H4 (cell line): ENCODE measurements around the gene SAMMSON. TPM values are rescaled to one million over a fixed set of nuclear protein-coding genes. Genes with fewer than 3 reads are reported as not detected.

Source experiments
- DNase-seq: peaks from one replicate; pipeline ENCODE4 v3.0.0-alpha.2; 2015; ENCODE audit warnings: low spot score
- total RNA-seq: library from RNA; depleted of rRNA; stranded (reverse); fragments of >200 nt; shearing (Covaris generic); gene quantifications from 2 replicates; pipeline ENCODE4 v1.2.3, GENCODE V29; 2014

The SAMMSON gene
- total RNA-seq, 1 experiment from 2014 or later, result not detected

- DNase-seq, result no peak
These were observed 12.0 kb downstream of the SAMMSON start for GRCh38 chr3:70011582-70011981.

GRCh38 chr3:70020906-70021660, 21.6 kb downstream of the SAMMSON start:
- no peak for DNase-seq

DNA sequence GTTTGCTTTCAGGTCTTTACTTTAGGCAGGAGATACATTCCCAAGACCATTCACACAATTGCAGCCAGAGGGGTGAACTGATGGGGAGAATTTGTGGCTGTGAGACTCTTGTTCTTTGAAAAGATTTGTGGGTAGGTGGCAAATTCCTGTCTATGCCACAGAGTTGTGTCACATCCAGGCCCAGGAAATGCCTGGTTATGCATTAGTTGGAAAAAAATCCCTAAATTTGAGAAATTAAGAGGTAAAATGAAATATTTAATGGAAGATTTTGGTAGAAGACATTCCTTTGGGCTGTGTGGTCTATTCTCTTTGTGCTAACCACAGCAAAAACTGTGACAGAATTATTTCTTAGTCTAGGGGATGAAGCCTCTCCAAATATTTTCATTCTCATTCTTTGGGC, 28.8 kb downstream of the SAMMSON start:
- no peak for DNase-seq

DNA sequence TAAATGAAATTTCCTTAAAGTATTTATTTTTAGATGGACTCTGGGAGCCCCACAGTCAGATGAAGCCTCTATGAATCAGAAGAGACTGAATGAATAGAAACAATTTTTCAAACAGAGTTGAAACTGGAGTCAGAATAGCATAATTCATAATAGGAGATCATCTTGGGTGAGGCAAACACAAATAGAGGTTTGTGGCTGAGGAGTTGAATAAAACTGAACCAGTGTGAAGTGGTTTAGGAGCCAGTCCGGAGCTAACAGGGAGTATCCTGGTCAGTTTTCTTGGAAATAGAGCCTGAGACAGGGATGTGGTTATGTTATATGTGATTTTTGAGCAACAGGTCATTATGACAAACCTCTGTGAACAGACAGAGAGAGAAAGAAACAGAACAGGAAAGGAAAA, 39.2 kb downstream of the SAMMSON start:
- DNase-seq, result no peak

DNA sequence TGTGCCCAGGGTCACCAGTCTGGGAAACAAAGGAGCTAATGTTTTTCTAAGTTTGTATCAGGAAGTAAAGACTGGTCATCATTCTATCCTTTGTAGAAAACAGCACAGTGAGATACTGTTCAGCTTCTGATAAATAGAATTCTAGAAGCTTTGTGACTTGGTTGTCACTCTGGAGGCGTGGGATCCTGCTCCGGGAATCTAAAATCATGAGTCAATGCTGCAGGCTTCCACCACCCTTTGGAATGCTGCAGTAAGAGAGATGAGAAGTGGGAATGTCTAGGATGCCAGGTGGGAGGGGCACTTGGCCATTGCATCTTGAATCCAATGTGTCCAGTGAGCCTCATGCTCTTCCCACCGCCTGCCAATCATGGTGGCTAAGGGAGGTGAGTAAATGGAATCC, 40.9 kb downstream of the SAMMSON start:
- no peak for DNase-seq

DNA sequence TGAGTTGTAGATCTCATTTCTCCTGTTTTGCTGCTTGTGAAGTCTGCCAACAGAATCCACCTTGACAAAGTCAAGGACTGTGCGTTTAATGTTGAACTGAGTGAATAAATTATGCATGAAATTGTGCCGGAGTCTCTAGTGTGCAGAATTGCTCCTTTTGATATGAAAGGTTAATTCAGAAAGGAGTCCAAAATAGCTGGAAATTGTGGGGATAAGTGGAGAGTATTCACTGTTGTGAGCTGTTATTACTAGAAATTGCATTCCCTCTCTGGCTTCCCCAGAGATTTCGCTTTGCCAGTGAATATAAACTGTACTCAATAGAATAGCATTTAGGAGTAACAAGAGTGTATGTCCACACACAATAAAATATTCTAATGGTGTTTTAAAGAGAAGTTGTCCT, 43.1 kb downstream of the SAMMSON start:
- DNase-seq, result no peak

DNA sequence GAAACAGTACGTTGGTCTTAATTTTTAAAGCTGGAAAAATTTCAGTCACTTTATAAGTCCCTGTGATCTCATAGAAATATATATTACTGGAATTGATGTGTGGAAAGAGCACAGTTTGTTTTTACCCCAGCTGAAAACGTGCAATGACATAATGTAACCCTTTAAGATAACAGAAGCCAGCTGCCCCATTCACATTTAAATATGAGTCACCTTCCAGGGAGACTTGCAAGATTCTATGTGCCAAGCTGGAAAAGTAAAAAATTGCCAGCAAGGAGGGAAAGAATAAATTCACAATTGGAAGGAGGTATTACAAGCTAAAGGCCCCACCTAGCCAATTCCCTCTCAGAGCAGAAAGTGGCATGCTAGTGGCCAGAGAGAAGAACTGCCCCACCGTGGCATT, 50.2 kb downstream of the SAMMSON start:
- peak; percentile 36 for DNase-seq

GRCh38 chr3:70053293-70053692, 53.8 kb downstream of the SAMMSON start:
- DNase-seq, result peak; percentile 6

DNA sequence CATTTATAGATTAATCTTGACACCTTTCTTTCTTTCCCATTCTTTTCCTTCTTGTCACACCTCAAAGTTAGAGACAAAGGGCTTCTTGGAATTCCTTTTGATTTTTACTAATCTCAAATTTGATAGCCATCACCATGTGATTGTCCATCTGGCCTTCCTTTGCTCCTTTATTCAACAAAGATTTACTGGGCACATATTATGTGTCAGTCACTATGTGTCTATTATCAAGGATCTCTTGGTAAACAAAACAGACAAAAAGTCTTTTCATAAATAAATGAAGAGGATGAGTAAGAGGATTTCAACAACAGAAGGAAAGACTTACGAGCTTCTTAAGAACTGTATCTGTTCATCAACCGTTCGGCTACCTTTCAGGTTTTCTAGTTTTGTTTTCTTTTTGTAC, 56.5 kb downstream of the SAMMSON start:
- DNase-seq, result no peak

GRCh38 chr3:70057426-70057825, 57.9 kb downstream of the SAMMSON start:
- DNase-seq, result no peak

DNA sequence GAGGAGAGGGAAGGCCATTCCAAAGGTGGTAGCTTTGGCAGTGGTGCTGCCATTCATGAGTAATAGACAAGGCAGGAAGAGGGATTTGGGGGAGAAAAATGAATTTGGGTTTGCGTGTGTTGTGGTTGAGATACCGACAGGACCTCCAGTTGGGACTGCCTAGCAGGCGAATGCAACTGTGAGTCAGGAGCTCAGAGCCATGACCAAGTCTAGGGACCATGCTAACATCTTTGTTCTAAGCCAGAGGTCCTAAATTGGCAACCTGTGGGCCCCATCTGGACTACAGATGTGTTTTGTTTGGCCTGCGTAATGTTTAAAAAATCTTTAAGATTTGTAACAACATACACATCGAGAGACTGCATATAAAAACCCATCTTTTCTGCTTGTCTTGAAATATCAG, 61.6 kb downstream of the SAMMSON start:
- no peak for DNase-seq

- DNase-seq, result peak; percentile 5
These were observed 64.8 kb downstream of the SAMMSON start for GRCh38 chr3:70064194-70064779.

- peak; percentile 5 for DNase-seq
These were observed 66.2 kb downstream of the SAMMSON start for GRCh38 chr3:70065696-70066253.

GRCh38 chr3:70067860-70068521, 68.5 kb downstream of the SAMMSON start:
- DNase-seq, result no peak

DNA sequence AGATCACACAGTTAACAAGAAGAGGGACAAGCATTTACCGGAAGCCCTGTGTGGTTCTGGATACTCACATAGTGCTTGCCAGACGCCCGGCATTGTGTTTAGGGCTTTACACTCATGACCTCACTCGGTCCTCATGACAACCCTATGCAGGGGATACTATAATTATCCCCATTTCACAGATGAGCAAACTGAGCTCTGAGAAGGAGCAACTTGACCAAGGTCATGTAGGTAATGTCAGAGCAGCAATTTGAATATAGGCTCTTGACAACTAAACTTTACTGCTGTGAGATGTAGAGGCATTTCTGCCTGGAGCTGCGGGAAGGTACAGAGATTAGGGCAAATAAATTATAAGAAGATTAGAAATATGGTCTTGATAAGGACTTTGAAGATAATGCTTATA, 70.0 kb downstream of the SAMMSON start:
- no peak for DNase-seq

DNA sequence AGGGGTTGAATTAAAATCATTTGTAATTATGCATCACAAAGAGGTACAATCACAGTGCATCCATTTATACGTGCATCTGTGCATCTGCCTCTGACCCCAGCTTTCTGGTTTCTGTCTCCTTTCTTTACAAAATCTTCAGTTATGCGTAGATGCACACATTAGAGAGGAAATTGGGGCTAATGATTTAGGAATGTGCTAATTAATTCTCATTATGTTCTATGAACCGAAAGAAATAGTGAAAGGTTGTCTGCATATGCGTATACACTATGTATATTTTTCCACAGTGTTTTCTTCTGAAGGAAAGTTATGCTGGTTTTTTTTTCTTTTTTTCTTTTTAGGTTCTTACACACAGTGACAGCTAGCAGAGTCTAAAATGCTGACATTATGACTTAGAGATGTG, 71.6 kb downstream of the SAMMSON start:
- DNase-seq, result no peak

DNA sequence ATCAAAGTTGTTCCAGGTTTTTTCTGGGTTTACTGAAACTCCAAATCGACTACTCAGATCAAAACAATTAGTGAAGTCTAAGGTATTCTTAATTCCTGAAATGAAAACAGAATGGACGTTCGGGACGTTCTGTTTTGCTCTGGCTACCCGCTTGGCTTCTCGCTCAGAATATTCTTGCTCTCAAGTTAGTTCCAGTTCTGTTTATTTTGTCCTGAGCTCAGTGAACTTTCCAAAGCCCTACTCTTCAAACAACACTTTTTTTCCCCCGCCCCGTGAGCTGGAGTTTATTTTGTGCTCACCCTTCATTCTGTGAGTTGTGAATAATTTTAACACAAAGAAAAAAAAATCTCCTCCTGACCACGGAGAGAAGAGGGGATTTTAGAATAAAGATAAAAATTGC, 72.6 kb downstream of the SAMMSON start:
- no peak for DNase-seq

DNA sequence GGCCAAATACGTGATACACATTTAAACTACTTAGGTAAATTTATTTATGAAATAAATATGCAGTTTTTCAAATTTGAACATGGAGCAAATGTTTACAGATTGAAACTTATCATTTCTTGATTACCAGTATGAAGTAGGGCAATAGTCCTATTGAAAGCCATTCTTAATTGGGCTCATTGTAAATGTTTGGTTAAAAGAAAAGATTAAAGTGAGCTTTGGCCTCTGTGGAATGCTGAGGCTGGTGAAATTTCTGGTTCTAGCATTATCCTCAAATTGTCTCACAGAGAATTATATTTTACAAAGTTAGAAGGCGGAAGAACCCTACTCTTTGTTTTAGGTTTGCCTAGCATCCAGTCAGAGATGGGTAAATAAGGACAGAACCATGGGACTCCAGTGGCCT, 73.2 kb downstream of the SAMMSON start:
- DNase-seq, result no peak

- DNase-seq, result no peak
These were observed 75.6 kb downstream of the SAMMSON start for GRCh38 chr3:70075101-70075500.

- DNase-seq, result no peak
These were observed 76.9 kb downstream of the SAMMSON start for GRCh38 chr3:70076396-70076795.

- DNase-seq, result no peak
These were observed 79.2 kb downstream of the SAMMSON start for GRCh38 chr3:70078778-70079177.

DNA sequence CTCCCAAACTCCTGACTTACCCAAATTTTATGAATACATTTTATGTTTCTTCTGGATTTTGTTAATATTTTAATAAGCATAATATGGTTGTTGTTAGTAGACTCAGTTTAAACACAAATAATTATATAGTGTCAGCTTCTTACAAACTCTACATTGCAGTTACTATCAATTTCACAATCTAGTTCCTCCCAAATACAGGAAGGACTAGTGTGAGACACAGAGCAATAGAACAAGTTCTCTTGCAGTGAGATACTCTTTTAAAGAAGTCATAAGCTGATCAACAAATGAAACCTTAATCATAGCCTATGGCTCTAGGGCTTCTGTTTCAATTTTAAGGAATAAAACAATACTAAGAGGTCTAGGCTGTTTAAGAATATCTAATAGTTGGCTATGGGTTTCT, 86.1 kb downstream of the SAMMSON start:
- DNase-seq, result no peak

DNA sequence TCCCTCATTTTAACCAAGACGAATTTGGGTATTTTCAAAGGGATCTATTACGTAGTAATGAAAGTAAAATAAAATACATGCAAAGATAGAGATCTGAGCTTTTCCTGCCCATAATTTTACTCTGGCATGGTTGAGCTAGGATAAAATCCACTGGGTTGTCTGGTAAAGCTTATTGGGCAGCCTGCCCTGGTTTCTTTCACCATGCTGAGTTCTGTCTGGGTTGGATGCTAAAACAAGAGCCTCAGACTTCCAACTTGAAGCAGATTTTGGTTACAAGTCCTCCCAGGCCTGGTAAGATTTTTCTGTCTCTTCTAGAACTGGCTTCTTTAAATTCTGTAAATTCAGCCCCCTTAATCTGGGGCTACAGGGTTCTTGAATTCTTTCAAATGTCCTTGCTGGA, 86.8 kb downstream of the SAMMSON start:
- no peak for DNase-seq
